CD4-positive, alpha-beta T cell treated with Interleukin-2 at 100 ng/mL for 4 hours (primary cell): ENCODE data around the gene PNLIPRP3.

Experiments
- DNase-seq: peaks from one replicate; pipeline ENCODE4 v3.0.0-alpha.2; 2020; ENCODE audit warnings: low spot score

Gene PNLIPRP3

GRCh38 chr10:116511365-116511764, 83.7 kb downstream of the PNLIPRP3 start:
- DNase-seq: no peak

GRCh38 chr10:116521424-116522290, 94.0 kb downstream of the PNLIPRP3 start:
- peak; percentile 34 for DNase-seq

GRCh38 chr10:116522803-116523381, 95.2 kb downstream of the PNLIPRP3 start:
- no peak for DNase-seq

- no peak for DNase-seq
These were observed 97.1 kb downstream of the PNLIPRP3 start for GRCh38 chr10:116524736-116525135.

GRCh38 chr10:116526219-116526618, 98.6 kb downstream of the PNLIPRP3 start:
- no peak for DNase-seq
